T-helper 2 cell (primary cell): ENCODE measurements around the gene ZNF566.
A peak's percentile ranks its signal among the peaks of the same experiment; 100 is the strongest.

Experiments used
- DNase-seq, 5 experiments: peaks; one replicate each; pipeline versions ENCODE4 v3.0.0 to v3.0.0-alpha.2; 2012 to 2022

The ZNF566 gene

DNA sequence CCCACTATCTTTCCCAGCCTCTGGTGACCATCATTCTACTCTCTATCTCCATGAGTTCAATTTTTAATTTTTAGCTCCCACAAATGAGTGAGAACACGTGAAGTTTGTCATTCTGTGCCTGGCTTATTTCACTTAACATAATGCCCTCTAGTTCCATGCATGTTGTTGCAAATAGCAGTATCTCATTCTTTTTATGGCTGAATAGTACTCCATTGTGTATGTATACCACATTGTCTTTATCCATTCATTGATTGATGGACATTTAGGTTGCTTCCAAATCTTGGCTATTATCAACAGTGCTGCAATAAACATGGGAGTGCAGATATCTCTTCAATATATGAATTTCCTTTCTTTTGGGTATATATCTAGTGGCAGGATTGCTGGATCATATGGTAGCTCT is 48.0 kb downstream of the ZNF566 start:
- DNase-seq = no peak

DNA sequence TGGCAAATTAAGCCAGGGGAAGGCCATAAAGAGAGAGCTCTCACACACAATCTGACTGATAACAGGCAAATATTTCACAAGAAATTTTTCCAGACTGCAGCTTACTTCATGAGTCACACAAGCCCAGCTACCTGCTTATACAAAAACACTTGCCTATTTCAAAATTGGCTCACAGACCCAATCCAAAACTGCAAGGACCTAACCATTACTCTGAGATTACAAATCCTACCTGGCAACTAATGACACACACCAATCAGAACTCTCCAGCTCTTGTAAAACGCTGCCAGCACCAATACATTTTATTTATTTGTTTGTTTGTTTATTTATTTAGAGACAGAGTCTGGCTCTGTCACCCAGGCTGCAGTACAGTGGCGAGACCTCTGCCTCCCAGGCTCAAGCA is 52.8 kb downstream of the ZNF566 start:
- DNase-seq = peak in 1 of 5 experiments; percentile 20

DNA sequence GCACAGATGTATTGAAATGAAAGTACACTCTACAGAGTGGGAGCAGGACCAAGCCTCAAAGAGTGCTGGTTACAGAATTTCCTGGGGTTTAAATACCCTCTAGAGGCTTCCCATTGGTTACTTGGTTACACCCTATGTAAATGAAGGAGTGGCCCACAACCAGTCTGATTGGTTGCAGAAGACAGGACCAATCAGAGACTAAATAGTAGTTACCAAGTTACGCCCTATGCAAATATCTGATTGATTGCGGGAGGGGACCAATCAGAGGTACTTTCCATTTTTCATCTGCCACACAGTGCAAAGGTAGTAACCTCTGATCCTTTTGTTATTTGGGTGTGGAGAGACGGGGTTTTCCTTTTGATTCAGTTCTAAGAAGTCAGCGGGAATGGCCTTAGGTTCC is 65.4 kb downstream of the ZNF566 start:
- no peak for DNase-seq

DNA sequence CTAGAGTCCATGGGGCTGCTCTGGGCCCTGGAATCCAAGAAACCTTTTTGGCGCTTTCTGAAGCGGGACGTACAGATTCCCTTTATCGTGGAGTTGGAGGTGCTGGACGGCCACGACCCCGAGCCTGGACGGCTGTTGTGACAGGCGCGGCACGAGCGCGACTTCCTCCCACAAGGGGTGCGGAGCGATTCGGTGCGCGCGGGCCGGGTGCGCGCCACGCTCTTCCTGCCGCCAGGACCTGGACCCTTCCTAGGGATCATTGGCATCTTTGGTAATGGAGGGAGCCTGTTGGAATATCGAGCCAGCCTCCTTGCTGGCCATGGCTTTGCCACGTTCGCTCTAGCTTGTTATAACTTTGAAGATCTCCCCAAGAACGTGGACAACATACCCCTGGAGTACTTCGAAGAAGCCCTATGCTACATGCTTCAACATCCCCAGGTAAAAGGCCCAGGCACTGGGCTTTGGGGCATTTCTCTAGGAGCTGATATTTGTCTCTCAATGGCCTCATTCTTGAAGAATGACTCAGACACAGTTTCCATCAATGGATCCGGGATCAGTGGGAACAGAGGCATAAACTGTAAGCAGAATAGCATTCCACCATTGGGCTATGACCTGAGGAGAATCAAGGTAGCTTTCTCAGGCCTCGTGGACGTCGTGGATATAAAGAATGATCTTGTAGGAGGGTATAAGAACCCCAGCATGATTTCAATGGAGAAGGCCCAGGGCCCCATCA is 67.4 kb downstream of the ZNF566 start:
- no peak for DNase-seq

DNA sequence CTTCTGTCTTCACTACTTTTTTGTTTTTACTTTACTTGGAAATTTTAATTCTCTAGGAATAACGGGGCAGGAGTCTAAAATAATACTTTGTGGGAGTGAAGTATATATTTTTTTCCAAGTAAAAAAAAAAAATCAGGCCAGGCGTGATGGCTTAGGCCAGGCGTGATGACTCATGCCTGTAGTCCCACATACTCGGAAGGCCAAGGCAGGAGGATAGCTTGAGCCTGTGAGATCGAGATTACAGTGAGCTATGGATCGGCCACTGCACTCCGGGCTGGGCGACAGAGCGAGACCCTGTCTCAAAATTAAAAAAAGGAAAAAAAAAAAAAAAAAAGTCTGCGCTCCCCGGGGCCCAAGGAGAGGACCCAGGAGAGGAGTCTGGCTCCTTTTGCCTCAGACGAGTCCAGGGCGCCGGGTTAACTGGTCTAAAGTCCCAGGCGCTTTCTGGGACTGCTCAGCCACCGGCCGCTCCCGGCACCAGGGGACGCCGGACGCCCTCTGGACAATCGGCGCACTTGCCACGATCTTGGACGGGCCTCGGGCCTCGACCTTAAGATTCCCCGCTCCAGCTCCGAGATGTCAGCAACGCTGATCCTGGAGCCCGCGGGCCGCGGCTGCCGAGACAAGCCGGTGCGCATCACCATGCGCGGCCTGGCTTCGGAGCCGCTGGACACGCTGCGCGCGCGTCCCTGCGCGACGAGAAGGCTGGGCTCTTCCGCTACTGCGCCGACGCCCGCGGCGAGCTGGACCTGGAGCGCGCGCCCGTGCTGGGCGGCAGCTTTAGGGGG is 68.2 kb downstream of the ZNF566 start:
- DNase-seq = no peak

DNA sequence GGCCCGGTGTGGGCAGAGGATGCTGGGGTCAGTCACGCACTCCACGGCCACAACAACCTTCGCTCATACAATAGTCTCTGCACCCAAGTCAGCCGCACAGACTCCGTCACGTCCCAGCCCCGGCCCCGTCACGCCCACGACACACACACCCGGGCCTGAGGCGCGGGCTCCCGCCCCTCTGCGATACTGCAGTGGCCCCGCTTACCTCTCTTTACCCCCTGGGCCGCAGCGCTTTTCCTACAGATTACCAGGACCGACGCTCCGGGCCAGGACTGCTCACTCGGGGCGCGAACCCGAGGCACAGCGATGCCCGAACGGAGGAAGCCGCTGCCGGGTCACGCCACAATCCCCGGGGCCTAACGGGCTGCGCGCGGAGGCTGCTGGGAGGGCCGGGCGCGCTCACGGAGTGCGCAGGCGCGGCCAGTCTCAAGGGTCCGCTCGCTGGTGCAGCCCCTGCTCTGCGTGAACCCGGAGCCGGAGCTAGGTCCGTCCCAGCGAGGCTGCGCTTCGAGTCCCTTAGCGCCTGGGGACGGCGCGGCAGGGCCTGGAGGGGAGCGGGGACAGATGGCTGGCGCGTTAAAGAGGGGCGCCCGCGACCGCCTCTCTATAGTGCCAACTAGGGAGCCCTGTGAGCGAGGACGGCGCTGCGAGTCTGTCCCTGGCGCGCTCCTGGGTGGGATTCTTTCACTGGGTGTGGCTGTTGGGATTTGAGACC is 70.9 kb downstream of the ZNF566 start, which contains the start of gene ZFP82:
TSS of gene ZFP82 (minus strand) at position 358 of the 715 bp plus-strand sequence. CDS start 8,855 bp downstream, outside the sequence.
- DNase-seq = peak; percentile 46 to 89 (median 63)

DNA sequence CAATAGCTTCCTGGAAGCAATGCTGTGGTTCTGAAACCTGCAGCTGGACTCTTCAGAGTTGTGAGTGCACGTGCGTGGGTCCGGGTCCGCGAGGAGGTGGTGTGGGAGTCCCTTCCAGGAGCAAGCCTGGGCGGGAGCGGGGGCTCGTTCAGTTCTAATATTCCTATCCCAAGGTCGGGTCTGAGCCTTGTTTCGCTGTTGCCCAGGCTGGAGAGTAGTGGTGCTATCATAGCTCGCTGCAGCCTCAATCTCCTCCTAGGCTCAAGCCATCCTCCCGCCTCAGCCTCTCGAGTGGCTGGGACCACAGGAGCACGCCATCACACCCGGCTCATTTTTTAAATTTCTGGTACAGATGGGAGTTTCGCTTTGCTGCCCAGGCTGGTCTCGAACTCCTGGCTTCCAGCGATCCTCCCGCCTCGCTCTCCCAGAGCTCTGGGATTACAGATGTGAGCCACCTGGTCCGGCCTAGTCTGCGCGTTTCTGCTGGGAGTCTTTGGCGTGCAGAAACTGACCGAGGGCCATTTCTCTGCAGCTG is 71.5 kb downstream of the ZNF566 start:
- no peak for DNase-seq

DNA sequence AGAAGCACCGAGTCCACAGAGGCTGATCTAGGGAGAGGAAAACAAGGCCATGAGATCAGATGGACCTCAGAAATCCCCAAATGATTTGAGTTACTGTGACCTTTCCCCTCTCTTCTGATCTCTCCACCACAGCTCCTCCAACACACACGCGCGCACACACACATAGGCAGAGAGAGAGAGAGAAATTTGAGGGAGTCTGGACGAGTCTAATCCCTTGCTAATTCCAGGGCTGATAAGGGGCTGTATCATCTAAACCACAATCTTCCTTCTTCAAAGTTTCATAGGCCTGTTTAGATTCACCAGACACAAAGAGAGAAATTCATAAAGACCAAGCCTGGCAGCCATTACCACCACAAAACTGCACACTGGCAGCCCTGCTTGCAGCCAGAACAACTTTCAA is 79.5 kb downstream of the ZNF566 start:
- DNase-seq = no peak

DNA sequence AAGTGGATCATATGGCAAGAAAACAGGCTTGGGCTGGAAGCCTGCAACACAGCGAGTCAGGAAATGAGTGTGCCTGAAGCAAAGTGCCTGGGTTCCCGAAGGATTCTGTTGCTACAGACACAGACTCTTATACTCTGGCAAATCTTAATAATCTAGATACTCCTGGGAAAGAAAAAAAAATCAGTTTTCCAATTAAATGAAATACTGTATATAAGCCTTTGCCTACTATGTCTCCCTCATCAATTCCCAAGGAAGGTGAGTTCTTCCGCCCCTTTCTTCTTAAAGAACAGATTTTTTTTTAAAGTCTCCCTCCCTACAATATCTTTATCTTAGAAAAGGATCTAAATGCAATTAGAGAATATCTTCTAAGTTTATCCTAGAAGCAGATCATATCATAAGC is 81.3 kb downstream of the ZNF566 start:
- no peak for DNase-seq

DNA sequence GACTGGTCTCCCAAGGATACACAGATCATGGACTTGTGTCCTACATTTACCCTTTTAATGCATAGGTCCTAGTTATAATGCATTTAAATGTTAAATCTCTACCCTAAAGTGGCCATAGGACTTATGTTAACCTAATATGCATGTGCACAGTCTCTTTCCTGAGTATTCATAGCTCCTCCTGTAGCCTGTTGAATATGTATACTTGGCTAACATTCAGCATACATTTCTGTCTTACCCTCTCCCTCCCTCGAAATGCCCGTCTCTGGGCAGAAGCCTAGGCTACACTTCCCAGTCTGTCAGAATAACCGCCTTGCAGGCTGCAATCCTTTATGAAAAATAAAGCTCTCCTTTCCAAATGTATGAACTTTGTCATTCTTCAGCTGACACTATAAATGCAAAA is 84.9 kb downstream of the ZNF566 start:
- no peak for DNase-seq

DNA sequence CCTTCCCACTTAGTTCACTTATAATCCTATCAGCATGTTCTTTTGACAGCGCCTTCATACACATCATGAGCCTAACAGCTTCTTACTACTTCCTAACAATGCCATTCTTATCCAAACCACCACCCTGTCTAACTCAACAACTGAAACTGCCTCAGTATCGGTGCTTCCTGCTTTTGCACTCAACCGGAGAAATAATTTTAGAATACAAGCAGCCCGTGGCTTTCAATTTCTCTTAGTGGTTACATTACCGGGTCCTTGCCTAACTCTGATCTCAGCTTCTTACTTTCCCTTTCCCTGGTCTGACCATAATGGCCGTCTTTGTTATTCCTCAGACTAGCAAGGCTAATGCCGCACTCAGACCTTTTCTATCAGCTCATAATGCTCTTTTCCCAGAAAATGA is 87.9 kb downstream of the ZNF566 start:
- no peak for DNase-seq

DNA sequence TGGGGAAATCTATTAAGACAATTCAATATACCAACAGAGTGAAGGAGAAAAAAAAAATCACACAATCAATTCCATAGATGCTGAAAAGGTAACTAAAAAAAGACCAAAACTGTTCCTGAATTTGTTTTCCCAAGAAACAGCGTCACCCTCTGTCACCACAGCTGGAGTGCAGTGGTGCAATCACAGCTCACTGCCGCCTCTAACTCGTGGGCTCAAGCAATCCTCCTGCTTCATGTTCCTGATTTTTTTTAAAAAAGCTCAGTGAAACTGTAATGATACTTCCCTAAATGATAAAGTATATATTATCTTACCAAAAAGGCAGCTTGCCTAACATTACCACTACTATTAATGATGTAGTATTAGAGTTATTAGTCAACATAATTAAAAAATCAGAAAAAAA is 90.8 kb downstream of the ZNF566 start:
- DNase-seq = no peak
